ENCODE data around the gene TREH.

Gene TREH

DNA sequence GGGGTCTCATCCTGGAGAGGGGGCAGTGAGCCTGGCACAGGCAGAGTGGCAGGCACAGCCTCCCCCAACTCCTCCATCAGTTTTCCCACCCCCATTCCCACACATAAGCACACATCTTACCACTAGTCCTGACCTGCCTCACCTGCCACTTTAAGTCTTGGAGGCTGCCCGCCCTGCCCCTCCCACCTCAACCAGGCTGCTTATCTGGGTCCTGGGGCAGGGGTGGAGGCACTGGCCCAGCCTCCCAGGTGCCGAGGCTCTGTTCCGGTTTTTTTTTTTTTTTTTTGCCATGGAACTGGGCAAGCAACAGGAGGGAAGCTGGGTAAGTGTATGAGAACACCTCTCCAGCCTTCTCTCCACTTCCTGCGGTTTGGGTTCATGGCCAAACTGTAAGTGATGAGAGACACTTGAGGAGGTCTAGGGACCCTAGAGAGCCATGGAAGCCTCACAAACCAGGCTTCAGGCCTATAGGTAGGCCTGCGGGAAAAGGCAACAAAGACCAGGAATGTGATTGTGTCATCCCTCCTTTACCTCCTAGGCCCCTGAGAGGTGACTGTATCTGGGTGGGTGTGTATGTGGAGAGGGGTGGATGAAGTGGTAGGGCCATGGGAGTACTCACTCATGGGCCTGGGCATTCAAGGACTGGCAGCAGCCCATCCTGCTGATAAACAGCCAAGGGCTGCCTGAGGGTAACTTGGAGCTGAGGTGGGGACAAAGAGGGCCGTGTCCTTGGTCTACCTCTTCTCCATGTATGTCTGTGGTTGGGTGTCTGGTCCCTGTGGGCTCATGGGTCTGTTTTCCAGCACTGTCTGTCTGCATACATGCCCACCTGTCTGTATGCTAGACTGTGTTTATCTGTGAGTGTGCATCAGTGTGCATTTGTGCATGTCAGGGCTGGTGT lies 49.4 kb downstream of the TREH start:
- no peak for DNase-seq (ENCODE audit: low read depth in 2 of 2)

DNA sequence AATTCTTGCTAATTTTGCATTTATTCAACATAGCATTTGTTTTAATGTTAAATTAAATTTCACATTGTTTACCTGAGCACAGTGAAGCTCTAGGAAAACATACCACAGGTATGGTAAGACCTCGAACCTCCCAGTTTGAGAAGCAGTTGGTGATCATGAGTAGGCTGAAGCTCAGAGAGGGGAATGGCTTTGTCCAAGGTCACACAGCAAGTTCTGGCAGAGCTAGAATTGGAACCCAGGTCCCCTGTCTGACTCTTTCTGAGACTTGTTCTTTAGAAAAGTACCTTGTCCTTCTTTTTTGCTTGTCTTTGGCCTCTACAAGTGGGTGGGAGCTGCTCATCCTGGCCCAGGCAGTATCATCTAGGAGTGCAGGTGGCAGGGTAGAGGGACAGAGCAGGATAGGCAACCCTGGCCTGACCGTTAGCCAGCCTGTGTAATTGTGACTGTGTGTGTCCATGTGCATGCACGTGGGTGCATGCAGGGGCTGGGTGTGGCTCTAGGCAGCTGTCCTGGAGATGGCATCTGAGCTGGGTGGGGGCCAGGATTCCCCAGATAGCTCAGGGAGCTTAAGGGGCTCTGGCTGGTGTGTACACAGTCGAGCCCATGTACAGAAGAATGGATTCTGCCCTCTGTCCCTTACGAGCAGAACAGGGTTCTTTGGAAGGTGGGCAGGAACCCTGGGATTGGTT lies 50.4 kb downstream of the TREH start:
- DNase-seq (ENCODE audit: low read depth in 2 of 2) = no peak

DNA sequence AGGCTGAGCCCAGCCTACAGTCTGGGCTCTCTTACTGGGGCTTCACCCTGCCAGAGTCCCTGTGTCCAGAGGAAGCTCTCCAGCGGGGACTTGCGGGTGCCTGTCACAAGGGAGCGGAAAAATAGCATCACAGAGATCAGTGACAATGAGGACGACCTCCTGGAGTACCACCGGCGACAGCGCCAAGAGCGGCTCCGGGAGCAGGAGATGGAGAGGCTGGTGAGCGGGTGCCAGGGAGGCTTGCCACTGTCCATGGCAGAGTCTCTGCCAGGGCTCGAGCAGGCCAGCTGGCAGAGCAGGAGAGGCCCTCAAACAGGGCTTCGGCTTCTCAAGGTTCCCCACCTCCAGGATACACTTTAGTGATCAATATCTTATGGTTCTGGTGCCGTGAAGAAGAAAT lies 51.0 kb downstream of the TREH start:
- DNase-seq (ENCODE audit: low read depth in 2 of 2) = no peak

- DNase-seq (ENCODE audit: low read depth in 2 of 2) = no peak
Observed at GRCh38 chr11:118628031-118628430, 51.4 kb downstream of the TREH start.

DNA sequence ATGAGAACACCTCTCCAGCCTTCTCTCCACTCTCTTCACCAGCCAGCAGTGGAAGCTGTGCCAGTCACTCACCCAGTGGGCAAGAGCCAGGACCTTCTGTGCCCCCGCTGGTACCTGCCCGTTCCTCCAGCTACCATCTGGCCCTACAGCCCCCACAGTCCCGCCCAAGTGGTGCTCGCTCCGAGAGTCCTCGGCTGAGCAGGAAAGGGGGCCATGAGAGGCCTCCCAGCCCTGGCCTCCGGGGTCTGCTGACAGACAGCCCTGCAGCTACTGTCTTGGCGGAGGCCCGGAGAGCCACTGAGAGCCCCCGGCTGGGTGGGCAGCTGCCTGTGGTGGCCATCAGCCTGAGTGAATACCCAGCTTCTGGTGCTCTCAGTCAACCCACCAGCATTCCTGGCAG lies 51.9 kb downstream of the TREH start:
- DNase-seq (ENCODE audit: low read depth in 2 of 2) = no peak

GRCh38 chr11:118625976-118626375 lies 53.5 kb downstream of the TREH start:
- DNase-seq (ENCODE audit: low read depth in 2 of 2) = no peak

DNA sequence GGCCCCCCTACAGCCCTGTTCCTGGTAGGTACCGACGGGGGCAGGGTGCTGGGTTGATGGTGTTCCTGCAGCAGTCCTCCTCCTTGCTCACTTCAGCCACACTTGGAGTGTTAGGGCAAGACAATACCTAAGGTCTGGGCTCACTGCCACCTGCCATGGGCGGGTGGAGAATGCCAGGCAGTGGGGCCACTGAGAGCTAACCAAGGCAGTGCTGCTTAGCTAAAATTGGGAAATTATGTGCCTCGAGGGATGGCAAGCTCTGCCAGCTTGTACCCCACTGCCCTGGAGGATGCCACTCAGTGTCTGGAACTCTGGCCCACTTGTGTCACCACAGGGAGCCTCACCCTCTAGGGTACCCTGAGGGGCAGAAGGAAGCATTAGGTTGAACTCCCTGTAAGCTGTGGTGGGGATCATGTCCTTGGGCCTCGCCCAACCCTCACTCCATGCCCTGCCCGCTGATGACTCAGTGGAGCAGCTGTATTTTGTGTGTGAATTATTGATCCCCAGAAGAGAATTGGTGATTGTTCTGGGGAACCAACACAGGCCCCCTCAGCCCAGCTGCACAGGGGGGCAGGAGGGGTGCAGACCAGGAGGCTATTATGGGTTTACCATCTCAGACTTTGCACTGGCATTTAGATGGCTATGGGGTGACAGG lies 54.3 kb downstream of the TREH start:
- no peak for DNase-seq (ENCODE audit: low read depth in 2 of 2)

DNA sequence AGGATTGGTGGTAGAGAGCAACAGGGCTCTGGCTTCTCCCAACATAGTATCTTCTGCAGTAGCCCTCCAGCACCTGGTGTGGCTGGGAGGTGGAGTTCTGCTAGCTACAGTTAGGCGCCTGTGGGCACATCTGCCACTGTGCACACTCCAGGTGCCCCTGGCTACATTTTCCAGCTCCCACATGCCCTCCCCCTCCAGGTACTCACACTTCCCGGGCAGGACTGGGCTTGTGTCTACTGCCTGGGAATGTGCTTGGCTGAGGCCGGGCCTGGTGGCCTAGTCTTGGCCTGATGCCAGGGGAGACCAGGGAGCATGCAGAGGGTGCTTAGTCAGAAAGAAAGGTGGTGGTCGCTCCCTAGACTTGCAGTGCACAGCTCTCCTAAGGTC lies 56.2 kb downstream of the TREH start:
- DNase-seq (ENCODE audit: low read depth in 2 of 2) = no peak

- DNase-seq (ENCODE audit: low read depth in 2 of 2) = no peak
Observed at GRCh38 chr11:118622376-118623268, 56.8 kb downstream of the TREH start.

DNA sequence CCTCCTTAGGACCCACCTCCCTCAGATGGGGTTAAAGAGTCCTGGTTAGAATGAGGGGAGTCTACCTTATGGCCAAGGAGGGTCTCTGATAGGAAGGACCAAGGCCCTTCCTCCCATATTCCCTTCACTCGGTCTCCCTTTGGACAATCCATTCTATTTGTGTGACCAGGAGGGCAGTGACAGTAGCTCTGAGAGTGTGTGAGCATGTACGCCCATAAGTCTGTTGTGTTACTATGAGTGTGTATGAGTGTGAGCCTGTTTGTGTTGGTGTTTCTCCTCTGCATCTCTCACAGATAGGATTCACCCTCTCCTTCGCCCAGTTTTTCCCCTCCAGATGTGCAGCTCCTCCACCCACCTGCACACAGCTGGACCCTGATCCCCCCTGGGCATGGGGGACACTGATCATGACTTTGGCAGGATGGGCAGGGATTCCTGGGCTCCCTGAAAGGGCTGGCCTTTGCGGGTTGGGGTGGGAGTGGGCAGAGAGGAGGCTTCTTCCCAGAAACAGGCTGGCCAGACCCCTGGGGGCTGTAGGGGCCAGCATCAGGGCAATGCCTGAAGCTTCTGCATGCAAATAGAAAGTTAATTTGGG lies 57.6 kb downstream of the TREH start:
- DNase-seq (ENCODE audit: low read depth in 2 of 2) = no peak

- no peak for DNase-seq (ENCODE audit: low read depth in 2 of 2)
Observed at GRCh38 chr11:118621071-118621783, 58.2 kb downstream of the TREH start.

GRCh38 chr11:118620529-118621070 lies 58.9 kb downstream of the TREH start:
- no peak for DNase-seq (ENCODE audit: low read depth in 2 of 2)

- DNase-seq (ENCODE audit: low read depth in 2 of 2) = no peak
Observed at GRCh38 chr11:118619444-118620197, 59.8 kb downstream of the TREH start.

GRCh38 chr11:118618991-118619375 lies 60.5 kb downstream of the TREH start:
- no peak for DNase-seq (ENCODE audit: low read depth in 2 of 2)

- no peak for DNase-seq (ENCODE audit: low read depth in 2 of 2)
Observed at GRCh38 chr11:118618115-118618990, 61.1 kb downstream of the TREH start.

GRCh38 chr11:118615976-118616371 lies 63.5 kb downstream of the TREH start:
- no peak for DNase-seq (ENCODE audit: low read depth in 2 of 2)

GRCh38 chr11:118615282-118615975 lies 64.0 kb downstream of the TREH start:
- DNase-seq (ENCODE audit: low read depth in 2 of 2) = no peak

DNA sequence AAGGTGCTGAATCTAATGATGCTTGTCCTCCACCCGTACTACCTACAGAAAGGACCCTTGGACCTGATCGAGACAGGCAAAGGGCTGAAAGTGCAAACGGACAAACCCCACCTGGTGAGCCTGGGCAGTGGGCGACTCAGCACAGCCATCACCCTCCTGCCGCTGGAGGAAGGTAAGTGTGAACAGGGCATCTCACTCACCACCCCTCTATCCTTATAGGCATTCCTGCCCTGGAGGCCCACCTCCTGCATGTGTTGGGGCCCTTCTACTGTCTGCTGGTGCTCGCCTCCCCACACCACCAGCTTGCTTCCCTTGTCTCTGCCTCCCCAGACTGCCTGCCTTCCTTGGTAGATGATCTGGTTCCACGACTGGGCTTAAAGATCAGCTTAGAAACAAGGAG lies 64.9 kb downstream of the TREH start:
- DNase-seq (ENCODE audit: low read depth in 2 of 2) = no peak
